HG03521 (cell line): ENCODE measurements around the gene DTNB.

Experiments used
- ATAC-seq: cut with Tn5 transposase; IDR thresholded peaks from one replicate; pipeline ENCODE4 v1.9.1; 2021; ENCODE audit warnings: mild to moderate bottlenecking, moderate library complexity; ENCODE audit not compliant: unreplicated experiment

DTNB gene

GRCh38 chr2:25354116-25354515 is 319.3 kb downstream of the DTNB start:
- no peak for ATAC-seq

GRCh38 chr2:25349397-25349796 is 324.0 kb downstream of the DTNB start:
- no peak for ATAC-seq

DNA sequence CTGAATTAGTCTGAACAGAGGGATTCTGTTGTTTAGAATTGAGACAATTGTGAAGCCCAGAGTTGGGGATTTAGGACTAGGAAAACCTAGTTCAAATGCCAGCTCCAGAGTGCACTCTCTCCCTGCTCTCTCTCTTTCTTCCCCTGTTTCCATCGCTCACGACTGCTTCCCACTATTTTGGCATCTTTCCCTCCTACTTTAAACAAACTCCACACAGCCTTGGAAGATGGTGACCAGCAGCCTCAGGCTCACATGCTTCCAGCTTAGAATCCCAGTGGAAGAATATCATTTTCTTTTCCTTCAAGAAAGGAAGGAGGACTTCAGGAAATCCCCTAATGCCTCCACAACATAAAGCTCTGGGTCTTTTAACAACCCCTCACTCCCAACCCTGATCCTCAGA is 325.5 kb downstream of the DTNB start:
- ATAC-seq = no peak

GRCh38 chr2:25347205-25347815 is 326.1 kb downstream of the DTNB start:
- no peak for ATAC-seq

DNA sequence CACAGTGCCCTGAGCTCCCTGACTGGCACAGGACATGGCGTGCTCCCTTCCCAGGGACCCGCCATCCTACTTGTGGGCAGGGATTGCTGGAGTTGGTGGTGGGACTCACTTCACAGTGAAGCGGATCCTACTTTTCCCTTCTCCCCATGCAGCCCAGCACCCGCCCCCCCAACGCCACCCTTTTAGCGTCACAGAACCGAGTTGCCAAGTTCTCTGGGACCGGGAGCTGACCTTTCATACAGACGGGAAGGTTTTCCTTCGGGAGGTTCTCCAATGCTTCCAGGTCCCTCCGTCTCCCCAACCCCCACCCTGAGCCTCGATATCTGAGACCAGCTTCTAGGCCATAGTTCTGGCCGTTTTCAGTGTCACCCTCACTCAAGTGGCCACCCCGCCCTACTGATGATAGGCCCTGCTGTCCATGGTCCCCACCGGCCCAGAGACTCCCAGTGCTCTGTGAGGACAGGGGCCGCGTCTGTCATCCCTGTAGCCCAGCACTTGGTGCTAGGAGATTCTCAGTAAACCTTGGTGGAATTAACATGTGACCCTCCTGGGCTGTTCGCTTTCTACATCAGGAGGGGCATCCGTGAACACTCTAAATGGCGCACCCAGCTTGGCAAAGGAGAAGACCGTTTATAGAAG is 330.1 kb downstream of the DTNB start:
- ATAC-seq = no peak

DNA sequence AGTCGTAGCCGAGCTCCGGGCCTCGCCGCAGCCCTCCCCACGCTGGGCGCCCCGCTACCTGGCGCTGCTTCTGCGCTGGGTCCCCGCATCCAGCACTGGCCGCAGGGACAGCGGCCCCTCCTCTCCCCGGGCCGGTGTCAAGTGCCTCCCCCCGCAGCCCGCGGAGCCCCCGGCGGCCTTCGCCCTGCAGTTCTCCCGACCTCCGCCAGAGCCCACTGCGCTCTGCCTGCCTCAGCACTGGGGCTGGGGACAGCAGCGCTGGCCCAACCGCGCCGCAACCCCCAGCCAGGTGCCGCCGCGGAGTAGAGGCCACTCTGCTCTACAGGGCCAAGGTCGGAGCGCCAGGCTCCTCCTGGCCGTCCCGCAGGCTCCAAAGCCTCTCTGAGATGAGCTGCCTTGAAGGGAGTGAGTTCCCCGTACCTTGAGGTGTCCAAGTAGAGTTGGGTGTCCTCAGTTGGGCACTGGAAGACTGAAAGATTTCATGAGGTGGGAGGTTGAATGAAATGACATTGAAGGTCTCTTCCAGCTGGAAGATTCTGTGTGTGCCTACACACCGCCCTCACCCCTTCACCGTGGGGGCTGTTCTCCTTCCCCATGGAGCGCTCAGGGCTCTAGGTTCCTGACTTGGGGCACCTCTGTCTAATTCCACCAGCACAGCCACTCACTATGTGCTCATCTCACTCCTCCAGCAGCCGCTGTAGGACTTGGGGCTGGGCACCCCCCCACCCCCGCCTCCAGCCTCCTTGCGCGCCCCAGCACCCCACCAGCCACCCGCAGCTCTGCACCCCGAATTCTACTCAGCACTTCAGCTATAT is 330.8 kb downstream of the DTNB start:
- peak; percentile 70 for ATAC-seq

DNA sequence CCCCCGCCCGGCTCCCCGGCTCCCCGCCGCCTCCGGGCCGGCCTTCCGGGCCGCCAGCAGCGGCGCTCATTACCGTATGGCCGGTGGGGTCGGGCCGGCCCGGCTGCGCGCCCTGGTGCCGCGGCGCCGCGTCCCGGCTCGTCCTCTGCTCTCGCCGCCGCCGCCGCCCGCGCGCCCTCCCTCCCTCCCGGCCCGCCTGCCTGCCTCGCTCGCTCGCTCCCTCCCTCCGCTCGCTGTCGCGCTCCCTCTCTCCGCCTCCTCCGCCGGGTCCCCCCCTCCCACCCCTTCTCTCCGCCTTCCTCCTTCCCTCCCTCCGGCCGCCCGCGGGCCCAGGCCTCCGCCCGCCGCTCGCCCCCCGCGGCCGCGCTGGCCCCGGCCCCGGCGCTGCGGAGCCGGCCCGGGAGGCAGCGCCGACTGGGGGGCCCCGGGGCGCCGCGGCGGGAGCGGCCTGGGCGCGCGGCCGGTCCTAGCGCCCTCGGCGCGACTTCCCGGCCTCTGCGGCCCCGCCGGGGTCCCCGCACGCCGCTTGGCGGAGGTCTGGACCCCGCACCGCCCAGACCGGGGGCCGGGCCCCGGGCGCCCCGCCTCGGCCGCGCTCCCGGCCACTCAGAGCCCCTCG is 331.5 kb downstream of the DTNB start, which contains the start of gene DNMT3A:
Gene DNMT3A (minus strand): TSS at position 173 of the 619 bp plus-strand sequence. CDS start 27,941 bp downstream, outside the sequence.
- peak; percentile 34 for ATAC-seq

DNA sequence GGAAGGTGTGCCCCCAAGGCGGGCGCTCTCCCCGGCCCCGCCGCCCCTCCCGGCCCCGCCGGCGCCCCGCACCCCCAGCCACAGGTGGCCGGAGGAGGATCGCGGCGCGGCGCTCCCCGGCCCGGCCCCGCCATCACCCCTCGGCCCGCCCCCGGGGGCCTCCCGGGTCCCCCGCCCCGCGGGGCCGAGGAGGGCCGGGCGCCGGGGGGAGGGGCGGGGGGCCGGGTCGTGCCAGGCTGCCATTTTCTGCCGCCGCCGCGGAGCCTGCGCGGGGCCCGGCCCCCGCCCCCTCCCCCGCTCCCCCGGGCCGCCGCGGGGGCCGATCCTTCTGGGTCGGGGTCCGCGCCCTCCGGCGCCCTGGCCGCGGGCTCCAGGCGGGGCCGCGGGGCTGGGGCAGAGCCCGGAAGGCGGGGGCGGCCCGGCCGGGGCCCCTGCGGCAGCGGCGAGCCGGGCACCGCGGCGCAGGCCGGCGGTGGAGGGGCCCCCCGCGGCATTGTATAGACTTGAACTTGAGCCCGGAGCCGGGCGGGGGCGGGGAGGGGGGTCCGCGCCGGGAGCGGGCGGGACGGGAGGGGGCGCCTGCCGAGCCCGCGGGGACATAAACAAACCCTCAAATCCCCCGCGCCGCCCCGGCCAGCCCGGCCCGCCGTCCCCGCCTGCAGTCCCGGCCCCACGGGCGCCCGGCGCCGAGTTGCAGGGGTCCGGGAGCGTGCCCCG is 332.2 kb downstream of the DTNB start:
- peak; percentile 12 for ATAC-seq

DNA sequence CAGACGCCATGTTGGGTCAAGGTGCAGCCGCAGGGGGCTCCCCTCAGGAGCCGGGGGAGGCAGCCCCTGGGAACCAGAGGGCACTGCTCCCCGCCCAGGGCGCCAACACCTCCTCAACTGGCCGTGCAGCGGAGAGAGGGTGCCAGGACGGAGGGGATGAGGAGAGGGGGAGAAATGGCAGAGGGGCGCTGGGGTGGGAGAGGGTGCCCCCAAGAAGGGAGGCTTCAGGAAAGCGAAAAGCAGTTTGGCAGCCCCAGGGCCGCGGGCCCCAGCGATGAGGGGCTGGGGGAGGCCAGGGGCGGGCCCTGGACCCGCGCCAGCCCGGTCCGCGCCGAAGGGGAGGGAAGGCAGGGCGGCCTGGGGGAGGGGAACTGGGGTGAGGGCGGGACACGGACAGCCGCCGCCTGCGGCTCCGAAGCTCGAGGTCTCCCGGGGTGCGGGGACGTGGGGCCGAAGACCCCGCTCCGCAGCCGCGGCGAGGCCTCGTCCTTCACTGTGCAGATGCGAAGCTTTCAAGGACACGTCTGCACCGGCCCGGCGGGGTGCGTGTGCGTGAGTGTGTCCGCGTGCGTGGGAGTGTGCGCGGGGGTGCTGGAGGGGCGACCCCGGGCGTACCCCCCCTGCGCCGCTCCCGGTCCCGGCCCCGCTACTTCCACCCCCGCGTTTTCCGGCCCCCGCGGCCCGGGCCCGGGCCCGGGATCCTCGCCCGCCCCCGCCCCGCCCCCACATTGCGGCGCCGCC is 333.0 kb downstream of the DTNB start:
- no peak for ATAC-seq

DNA sequence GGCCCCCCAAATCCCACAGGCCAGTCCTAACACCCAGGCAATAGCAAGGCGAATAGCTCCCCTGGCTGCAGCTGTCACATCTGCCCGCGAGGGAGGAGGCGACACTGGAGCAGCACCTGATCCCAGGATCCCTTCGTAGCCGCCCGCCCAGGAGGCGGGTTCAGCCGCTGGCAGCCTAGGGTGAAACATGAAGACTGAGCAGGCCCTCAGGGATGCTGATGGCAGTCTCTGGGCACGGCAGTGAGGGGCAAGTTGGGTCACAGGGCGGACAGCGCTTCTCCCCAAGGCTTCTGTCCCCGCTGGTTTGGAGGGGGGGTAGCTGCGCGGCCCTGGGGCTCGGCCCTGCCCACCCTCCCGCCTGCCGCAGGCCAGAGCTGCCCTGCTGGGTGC is 333.6 kb downstream of the DTNB start:
- ATAC-seq = no peak

DNA sequence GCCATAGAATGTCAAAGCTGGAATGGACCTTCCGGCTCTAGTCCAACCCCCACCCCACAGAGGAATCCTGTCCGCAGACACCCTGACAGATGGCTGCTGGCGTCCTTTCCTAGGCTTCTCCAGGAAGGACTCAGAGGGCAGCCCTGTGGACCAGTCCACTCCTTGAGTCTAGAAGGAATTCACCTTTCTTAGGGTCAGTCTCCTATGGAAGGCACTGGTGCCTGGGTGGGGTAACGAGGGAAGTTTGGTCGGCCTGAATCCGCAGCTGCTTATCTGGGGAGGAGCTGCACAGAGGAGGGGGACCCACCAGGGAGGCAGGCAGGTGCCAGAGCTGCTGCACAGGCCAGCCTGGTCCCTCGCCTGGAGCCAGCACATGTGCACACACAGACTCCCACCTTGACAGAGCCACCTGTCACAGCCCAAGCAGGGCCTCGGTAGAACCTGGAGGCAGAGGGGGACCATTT is 334.1 kb downstream of the DTNB start:
- ATAC-seq = no peak

GRCh38 chr2:25338401-25338800 is 335.0 kb downstream of the DTNB start:
- no peak for ATAC-seq

- ATAC-seq = no peak
Observed at GRCh38 chr2:25337891-25338290, 335.5 kb downstream of the DTNB start.

- ATAC-seq = no peak
Observed at GRCh38 chr2:25337276-25337675, 336.1 kb downstream of the DTNB start.

GRCh38 chr2:25336383-25336841 is 337.0 kb downstream of the DTNB start:
- ATAC-seq = no peak

DNA sequence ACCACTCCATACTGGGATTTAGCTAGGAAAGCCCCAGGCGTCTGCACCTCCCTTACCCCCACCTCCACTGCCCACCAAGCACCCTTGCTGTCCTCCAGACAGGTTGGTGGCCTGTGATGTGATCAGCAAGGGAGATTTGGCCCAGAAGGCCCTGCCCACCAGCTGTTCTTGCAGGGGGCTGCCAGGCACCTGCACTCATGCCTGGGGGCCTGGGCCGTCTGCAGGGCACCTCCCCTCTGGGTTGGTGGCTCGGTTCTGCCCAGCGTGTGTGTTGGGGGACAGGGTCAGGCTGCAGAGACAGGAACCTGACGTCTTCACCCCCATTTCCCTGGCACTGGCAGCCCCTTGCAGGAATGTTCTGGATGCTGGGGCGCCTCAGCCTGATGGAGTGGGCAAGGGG is 337.4 kb downstream of the DTNB start:
- no peak for ATAC-seq

GRCh38 chr2:25335204-25335603 is 338.2 kb downstream of the DTNB start:
- no peak for ATAC-seq

DNA sequence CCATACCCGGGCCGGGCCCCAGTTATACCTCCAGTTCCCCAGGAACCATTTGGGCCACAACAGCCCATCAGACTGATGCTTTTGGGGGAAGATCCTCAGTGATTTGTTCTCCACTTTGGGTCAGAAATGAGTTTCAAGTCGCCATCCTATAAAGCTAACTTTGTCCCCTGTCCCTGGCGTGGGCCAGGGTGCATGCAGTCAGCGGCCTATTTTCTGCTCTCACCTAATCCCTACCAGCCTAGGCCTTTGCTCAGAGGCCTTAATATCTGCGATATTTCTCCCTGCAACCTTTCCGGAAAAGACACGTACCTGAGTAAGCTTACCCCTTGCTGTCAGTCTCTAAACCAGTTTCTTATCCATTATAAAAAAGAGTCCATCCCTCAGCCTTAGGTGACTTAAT is 338.9 kb downstream of the DTNB start:
- ATAC-seq = no peak

- ATAC-seq = no peak
Observed at GRCh38 chr2:25333981-25334380, 339.4 kb downstream of the DTNB start.

GRCh38 chr2:25332571-25332970 is 340.8 kb downstream of the DTNB start:
- no peak for ATAC-seq
